Stomach (tissue), 4 donors: Measurements from ENCODE around the gene CGB7.
"Not testable (repeated sequence)": the region's sequence is repeated elsewhere in the genome, so short reads cannot be mapped to it uniquely, and the experiment has no call there.

Source experiments
- POLR2A ChIP-seq, 4 donors: fragments of 450-650 bp; IDR thresholded peaks; one replicate each; pipeline ENCODE4 v1.6.1; 2016; ENCODE audit warnings: antibody characterized with exemption in 4 of 4, control low read depth in 2 of 4, mild to moderate bottlenecking in 1 of 4, moderate library complexity in 1 of 4
- POLR2AphosphoS5 ChIP-seq, 3 donors: sonication (generic); formaldehyde crosslinking; IDR thresholded peaks; one replicate each; pipeline ENCODE4 v1.6.1; 2016; ENCODE audit warnings: antibody characterized with exemption in 3 of 3
- TF ChIP-seq, protein P1 (sequence below), 7 experiments: fragments of 450-650 bp in 4 of 7; fragments of 200-600 bp in 3 of 7; sonication (generic) in 3 of 7; IDR thresholded peaks; one replicate each; pipeline ENCODE4 v1.5.1; 2016 to 2019; ENCODE audit warnings: antibody characterized with exemption in 7 of 7, control low read depth in 2 of 7, mild to moderate bottlenecking in 1 of 7

DNA sequence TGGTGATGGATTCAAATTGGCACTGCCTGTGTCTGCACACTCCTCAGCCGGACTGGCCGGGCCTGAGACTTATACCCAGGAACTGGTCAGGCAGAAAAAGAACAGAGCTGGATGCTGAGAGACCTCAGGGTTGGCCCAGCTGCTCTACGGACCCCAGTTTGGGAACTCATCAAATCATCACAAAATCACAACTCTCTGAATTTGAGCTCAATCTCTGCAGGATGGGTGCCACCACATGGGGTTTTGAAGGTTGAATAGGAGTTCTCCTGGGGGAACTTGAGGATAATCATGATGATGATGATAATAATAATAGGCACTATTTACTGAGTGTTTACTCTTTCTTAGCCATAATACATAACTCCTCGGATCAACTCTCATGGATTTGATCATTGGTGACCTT is 14.9 kb downstream of the CGB7 start:
- not testable (repeated sequence) for TF ChIP-seq POLR2A, POLR2AphosphoS5 (IDR thresholded peaks at IDR 0.05)
- TF ChIP-seq, protein P1, sequence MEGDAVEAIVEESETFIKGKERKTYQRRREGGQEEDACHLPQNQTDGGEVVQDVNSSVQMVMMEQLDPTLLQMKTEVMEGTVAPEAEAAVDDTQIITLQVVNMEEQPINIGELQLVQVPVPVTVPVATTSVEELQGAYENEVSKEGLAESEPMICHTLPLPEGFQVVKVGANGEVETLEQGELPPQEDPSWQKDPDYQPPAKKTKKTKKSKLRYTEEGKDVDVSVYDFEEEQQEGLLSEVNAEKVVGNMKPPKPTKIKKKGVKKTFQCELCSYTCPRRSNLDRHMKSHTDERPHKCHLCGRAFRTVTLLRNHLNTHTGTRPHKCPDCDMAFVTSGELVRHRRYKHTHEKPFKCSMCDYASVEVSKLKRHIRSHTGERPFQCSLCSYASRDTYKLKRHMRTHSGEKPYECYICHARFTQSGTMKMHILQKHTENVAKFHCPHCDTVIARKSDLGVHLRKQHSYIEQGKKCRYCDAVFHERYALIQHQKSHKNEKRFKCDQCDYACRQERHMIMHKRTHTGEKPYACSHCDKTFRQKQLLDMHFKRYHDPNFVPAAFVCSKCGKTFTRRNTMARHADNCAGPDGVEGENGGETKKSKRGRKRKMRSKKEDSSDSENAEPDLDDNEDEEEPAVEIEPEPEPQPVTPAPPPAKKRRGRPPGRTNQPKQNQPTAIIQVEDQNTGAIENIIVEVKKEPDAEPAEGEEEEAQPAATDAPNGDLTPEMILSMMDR (IDR thresholded peaks at IDR 0.05), result not testable (repeated sequence)
